Measurements from ENCODE around the gene PHF21A. TPM values are rescaled to one million over a fixed set of nuclear protein-coding genes. Genes with fewer than 3 reads are reported as not detected.
A peak's percentile ranks its signal among the peaks of the same experiment; 100 is the strongest.

Gene PHF21A
- 10 to 100 TPM; 10.5 to 40.2 (median 28.6) TPM for total RNA-seq

DNA sequence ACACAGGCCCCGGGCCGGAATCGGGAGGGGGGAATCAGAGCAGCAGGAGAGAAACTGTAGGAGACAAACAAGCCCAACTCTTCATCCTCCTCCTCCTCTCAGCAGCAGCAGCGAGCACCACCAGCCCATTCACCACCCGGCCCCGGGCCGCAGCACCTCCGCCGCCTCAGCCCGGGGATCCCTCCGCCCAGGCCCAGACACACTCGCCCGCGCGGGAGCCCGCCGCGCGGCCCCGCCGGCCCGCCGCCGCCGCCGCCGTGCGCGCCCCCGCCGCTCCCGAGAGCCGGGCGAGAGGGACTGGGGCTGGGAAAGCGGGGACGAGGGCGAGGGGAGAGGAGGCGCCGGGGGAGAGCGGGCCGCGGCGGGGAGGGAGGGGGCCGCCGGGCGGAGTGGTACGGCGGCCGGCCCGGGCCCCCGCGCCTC is at the start of gene PHF21A:
Gene PHF21A, minus strand, starts transcription at position 154 of the 423 bp plus-strand sequence. CDS start 37,235 bp downstream, outside the sequence.
- ATAC-seq (replicated peaks in 6 of 8): peak; percentile 64 to 78 (median 70)
- H3K4me1 ChIP-seq (replicated peaks in 1 of 2): peaks cover 3 to 21% of the 10 kb centered on the region in 2 donors
- WGBS, 10 experiments: no CpG with 5 or more reads among the region's 52 CpGs
- H3K4me3 ChIP-seq: peak within 1 kb of the TSS; percentile 59 to 69 (median 63)
- peak within 1 kb of the TSS; percentile 95 for H3K27ac ChIP-seq
- in situ Hi-C loops (cut with MboI; ENCODE audit: low pct_unique_long_range_greater_than_20kb in 2 of 9, low sequenced_read_pairs in 9 of 9, unreplicated experiment in 9 of 9): no loop called here

- Histone ChIP-seq H3K4me3 (no peak overlapping the region), H3K27ac (no peak overlapping the region), H3K4me1 (replicated peaks in 1 of 2) (no peaks in the 10 kb centered on the region)
- in situ Hi-C loops (cut with MboI; ENCODE audit: low pct_unique_long_range_greater_than_20kb in 2 of 9, low sequenced_read_pairs in 9 of 9, unreplicated experiment in 9 of 9): no loop called here
- ATAC-seq (replicated peaks in 6 of 8): no peak
Observed at GRCh38 chr11:46170797-46171196, 49.5 kb upstream of the PHF21A start.

DNA sequence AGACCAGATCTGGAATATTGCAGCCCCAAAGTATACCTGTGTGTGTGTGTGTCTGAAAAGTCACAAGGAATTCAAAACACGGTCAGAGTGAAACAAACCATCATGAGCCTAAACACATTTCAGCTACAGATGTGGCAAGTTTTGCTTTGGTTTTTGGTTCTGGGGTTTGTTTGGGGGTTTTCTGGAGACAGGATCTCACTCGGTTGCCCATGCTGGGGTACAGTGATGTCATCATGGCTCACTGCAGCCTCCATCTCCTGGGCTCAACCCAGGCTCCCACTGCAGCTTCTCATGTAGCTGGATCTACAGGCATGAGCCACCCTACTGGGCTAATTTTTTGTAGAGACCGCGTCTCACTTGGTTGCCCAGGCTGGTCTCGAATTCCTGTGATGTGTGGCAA is 41.4 kb upstream of the PHF21A start:
- WGBS, 10 experiments: 58 to 100% (median 80%) methylated on average over 1 to 5 of the region's 5 CpGs; no CpG with 5 or more reads in 1 of the 10 experiments
- in situ Hi-C loops (cut with MboI; ENCODE audit: low pct_unique_long_range_greater_than_20kb in 2 of 9, low sequenced_read_pairs in 9 of 9, unreplicated experiment in 9 of 9): no loop called here
- no peak overlapping the region for H3K27ac ChIP-seq
- H3K4me1 ChIP-seq (replicated peaks in 1 of 2): no peaks in the 10 kb centered on the region
- ATAC-seq (replicated peaks in 6 of 8): no peak
- no peak overlapping the region for H3K4me3 ChIP-seq

DNA sequence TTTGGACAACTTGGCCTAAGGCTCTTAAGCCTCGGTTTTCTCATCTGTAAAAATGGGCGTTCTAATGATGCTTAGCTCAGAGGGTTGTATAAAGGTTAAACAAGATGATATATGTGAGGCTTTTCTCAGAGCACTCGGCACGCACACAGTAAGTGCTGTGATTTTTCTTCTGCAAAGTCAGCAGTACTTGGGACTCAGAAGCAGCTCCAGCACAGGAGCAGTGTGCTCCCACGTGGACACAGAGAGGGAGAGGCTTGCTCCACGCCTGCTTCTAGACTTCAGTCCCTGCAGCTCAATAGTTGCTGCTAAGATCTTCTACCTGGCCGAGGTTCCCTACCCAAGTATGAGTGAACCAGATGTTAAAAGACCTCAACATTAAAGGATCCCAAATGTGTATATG is 39.9 kb upstream of the PHF21A start:
- no peak overlapping the region for H3K4me3 ChIP-seq
- in situ Hi-C loops (cut with MboI; ENCODE audit: low pct_unique_long_range_greater_than_20kb in 2 of 9, low sequenced_read_pairs in 9 of 9, unreplicated experiment in 9 of 9): no loop called here
- H3K4me1 ChIP-seq (replicated peaks in 1 of 2): no peaks in the 10 kb centered on the region
- no peak overlapping the region for H3K27ac ChIP-seq
- no peak for ATAC-seq (replicated peaks in 6 of 8)
- 30 to 100% (median 80%) methylated on average over 1 to 7 of the region's 7 CpGs; no CpG with 5 or more reads in 1 of the 10 experiments for WGBS, 10 experiments

GRCh38 chr11:46160100-46160499 is 38.8 kb upstream of the PHF21A start:
- peak in 1 of 8 experiments; percentile 48 for ATAC-seq (replicated peaks in 6 of 8)
- in situ Hi-C loops (cut with MboI; ENCODE audit: low pct_unique_long_range_greater_than_20kb in 2 of 9, low sequenced_read_pairs in 9 of 9, unreplicated experiment in 9 of 9): no loop called here
- Histone ChIP-seq H3K27ac (no peak overlapping the region), H3K4me3 (no peak overlapping the region), H3K4me1 (replicated peaks in 1 of 2) (no peaks in the 10 kb centered on the region)
- WGBS, 10 experiments: 42 to 100% (median 66%) methylated on average over 1 to 2 of the region's 3 CpGs; no CpG with 5 or more reads in 4 of the 10 experiments

DNA sequence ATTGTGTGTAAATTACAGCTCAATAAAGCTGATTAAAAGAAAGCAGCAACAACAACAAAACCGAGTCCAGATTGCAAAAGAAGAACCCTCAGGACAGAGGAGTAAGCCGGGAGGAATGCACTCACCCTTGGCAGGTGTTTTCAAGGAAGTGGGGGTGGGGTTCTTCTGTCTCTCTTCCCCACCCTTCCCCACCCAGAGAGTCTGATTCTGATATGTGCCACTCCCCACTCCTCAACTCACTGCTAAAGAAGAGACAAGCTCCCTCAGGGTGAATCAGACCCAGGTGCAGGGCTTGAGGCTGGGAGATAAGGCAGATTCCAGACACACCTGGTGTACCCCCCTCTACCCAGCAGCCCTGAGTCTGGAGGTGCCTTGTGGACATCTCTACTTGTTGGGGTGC is 38.4 kb upstream of the PHF21A start:
- peak in 1 of 8 experiments; percentile 70 for ATAC-seq (replicated peaks in 6 of 8)
- H3K4me1 ChIP-seq (replicated peaks in 1 of 2): no peaks in the 10 kb centered on the region
- no peak overlapping the region for H3K4me3 ChIP-seq
- no peak overlapping the region for H3K27ac ChIP-seq
- 13 to 70% (median 40%) methylated on average over 1 to 2 of the region's 2 CpGs; no CpG with 5 or more reads in 3 of the 10 experiments for WGBS, 10 experiments
- in situ Hi-C loops (cut with MboI; ENCODE audit: low pct_unique_long_range_greater_than_20kb in 2 of 9, low sequenced_read_pairs in 9 of 9, unreplicated experiment in 9 of 9): no loop called here

GRCh38 chr11:46149826-46150225 is 28.6 kb upstream of the PHF21A start:
- Histone ChIP-seq H3K27ac (no peak overlapping the region), H3K4me1 (replicated peaks in 1 of 2) (no peaks in the 10 kb centered on the region), H3K4me3 (no peak overlapping the region)
- ATAC-seq (replicated peaks in 6 of 8): no peak
- 60 to 81% (median 72%) methylated on average over 2 to 4 of the region's 4 CpGs; no CpG with 5 or more reads in 6 of the 10 experiments for WGBS, 10 experiments
- in situ Hi-C loops (cut with MboI; ENCODE audit: low pct_unique_long_range_greater_than_20kb in 2 of 9, low sequenced_read_pairs in 9 of 9, unreplicated experiment in 9 of 9): loop anchor here in 1 of 9 experiments (25.0 kb wide), 1 partner anchor 87 kb away; no protein-coding TSS in a partner anchor

DNA sequence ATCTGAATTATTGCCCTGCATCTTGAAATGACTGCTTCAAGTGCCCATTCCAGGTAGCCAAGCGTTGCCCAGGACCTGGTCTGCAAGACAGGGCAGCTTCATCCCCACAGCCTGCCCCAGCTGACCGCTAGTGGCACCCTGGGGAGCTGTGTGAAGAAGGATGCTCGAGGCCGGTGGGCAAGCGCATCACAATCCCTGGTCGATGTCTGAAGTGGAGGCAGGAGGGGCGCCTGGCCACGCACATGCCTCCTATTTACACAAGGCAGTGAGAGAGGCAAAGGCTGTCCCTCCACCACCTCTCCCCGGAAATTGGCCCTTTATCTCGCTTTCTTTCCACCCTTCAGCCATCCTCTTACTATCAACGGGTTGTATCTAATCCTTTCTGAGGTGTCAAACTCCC is 28.1 kb upstream of the PHF21A start:
- 43 to 67% (median 47%) methylated on average over 1 to 9 of the region's 11 CpGs; no CpG with 5 or more reads in 5 of the 10 experiments for WGBS, 10 experiments
- in situ Hi-C loops (cut with MboI; ENCODE audit: low pct_unique_long_range_greater_than_20kb in 2 of 9, low sequenced_read_pairs in 9 of 9, unreplicated experiment in 9 of 9): loop anchor here in 1 of 9 experiments (25.0 kb wide), 1 partner anchor 88 kb away; no protein-coding TSS in a partner anchor

GRCh38 chr11:46144741-46145140 is 23.5 kb upstream of the PHF21A start:
- no peaks in the 10 kb centered on the region for H3K4me1 ChIP-seq (replicated peaks in 1 of 2)
- 16 to 88% (median 62%) methylated on average over 2 to 8 of the region's 8 CpGs; no CpG with 5 or more reads in 4 of the 10 experiments for WGBS, 10 experiments
- no peak overlapping the region for H3K4me3 ChIP-seq
- in situ Hi-C loops (cut with MboI; ENCODE audit: low pct_unique_long_range_greater_than_20kb in 2 of 9, low sequenced_read_pairs in 9 of 9, unreplicated experiment in 9 of 9): loop anchor here in 1 of 9 experiments (25.0 kb wide), 1 partner anchor 93 kb away; no protein-coding TSS in a partner anchor
- no peak for ATAC-seq (replicated peaks in 6 of 8)
- no peak overlapping the region for H3K27ac ChIP-seq

More for the DNA sequence above, 28.1 kb upstream of the PHF21A start:
- no peak for ATAC-seq (replicated peaks in 6 of 8)
- no peaks in the 10 kb centered on the region for H3K4me1 ChIP-seq (replicated peaks in 1 of 2)
- H3K4me3 ChIP-seq: no peak overlapping the region
- H3K27ac ChIP-seq: no peak overlapping the region

DNA sequence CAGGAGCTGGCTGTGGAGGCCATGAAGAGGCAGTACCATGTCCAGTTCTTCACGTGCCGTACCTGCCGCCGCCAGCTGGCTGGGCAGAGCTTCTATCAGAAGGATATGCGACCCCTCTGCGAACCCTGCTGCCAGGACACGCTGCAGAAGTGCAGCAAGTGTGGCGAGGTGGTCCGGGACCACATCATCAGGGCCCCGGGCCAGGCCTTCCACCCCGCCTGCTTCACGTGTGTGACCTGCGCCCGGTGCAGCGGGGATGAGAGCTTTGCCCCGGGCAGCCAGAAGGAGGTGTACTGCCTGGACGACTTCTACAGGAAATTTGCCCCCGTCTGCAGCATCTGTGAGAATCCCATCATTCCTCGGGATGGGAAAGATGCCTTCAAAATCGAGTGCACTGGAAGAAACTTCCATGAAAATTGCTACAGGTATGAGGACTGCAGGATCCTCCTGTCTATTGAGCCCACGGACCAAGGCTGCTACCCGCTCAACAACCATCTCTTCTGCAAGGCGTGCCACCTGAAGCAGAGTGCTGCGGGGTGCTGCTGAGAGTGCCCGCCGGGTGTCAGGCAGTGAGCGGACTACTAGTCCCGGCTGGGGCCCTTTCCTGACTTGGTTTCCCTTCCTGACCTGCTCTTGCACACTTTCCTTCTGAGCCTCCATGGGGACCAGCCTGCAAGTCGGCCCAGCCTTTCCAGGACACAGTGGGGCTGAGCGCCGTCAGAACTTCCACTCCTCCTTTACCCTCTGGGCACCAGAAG is 22.0 kb upstream of the PHF21A start:
- H3K4me3 ChIP-seq: no peak overlapping the region
- WGBS, 10 experiments: 85 to 100% (median 91%) methylated on average over 2 to 11 of the region's 31 CpGs; no CpG with 5 or more reads in 5 of the 10 experiments
- no peak for ATAC-seq (replicated peaks in 6 of 8)
- H3K4me1 ChIP-seq (replicated peaks in 1 of 2): no peaks in the 10 kb centered on the region
- in situ Hi-C loops (cut with MboI; ENCODE audit: low pct_unique_long_range_greater_than_20kb in 2 of 9, low sequenced_read_pairs in 9 of 9, unreplicated experiment in 9 of 9): loop anchor here in 1 of 9 experiments (25.0 kb wide), 1 partner anchor 94 kb away; no protein-coding TSS in a partner anchor
- H3K27ac ChIP-seq: no peak overlapping the region

GRCh38 chr11:46142561-46142960 is 21.3 kb upstream of the PHF21A start:
- in situ Hi-C loops (cut with MboI; ENCODE audit: low pct_unique_long_range_greater_than_20kb in 2 of 9, low sequenced_read_pairs in 9 of 9, unreplicated experiment in 9 of 9): loop anchor here in 1 of 9 experiments (25.0 kb wide), 1 partner anchor 95 kb away; no protein-coding TSS in a partner anchor
- ATAC-seq (replicated peaks in 6 of 8): no peak
- Histone ChIP-seq H3K27ac (no peak overlapping the region), H3K4me3 (no peak overlapping the region), H3K4me1 (replicated peaks in 1 of 2) (no peaks in the 10 kb centered on the region)
- 73 to 87% (median 84%) methylated on average over 3 to 6 of the region's 17 CpGs; no CpG with 5 or more reads in 7 of the 10 experiments for WGBS, 10 experiments

GRCh38 chr11:46141597-46141996 is 20.3 kb upstream of the PHF21A start:
- no peak for ATAC-seq (replicated peaks in 6 of 8)
- in situ Hi-C loops (cut with MboI; ENCODE audit: low pct_unique_long_range_greater_than_20kb in 2 of 9, low sequenced_read_pairs in 9 of 9, unreplicated experiment in 9 of 9): loop anchor here in 1 of 9 experiments (25.0 kb wide), 1 partner anchor 96 kb away; no protein-coding TSS in a partner anchor
- WGBS, 10 experiments: 57 to 100% (median 100%) methylated on average over 1 to 2 of the region's 3 CpGs; no CpG with 5 or more reads in 4 of the 10 experiments

DNA sequence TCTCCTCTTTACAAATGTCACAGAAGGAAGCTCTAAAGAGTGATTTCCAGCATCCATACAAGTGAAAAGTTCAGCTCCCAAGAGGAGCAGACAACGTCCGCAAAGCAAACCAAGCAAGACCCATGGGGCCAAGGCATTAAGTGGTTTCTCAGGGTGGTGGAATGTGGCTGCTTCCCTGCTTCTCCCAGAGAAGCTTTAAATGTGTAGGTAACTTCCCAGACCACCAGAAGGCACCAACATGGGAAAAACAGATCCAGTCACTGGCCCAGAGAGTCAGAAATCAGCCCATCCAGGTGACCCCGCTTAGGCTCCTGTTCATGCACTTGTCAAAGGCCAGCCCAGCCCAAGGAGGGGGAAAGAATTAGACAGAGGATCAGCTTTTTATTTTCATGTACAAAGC is 13.3 kb upstream of the PHF21A start:
- Histone ChIP-seq H3K4me1 (replicated peaks in 1 of 2) (no peaks in the 10 kb centered on the region), H3K27ac (no peak overlapping the region), H3K4me3 (no peak overlapping the region)
- in situ Hi-C loops (cut with MboI; ENCODE audit: low pct_unique_long_range_greater_than_20kb in 2 of 9, low sequenced_read_pairs in 9 of 9, unreplicated experiment in 9 of 9): loop anchor here in 1 of 9 experiments (25.0 kb wide), 1 partner anchor 103 kb away; no protein-coding TSS in a partner anchor
- peak in 1 of 8 experiments; percentile 19 for ATAC-seq (replicated peaks in 6 of 8)
- WGBS, 10 experiments: 57 to 93% (median 77%) methylated on average over 2 to 3 of the region's 3 CpGs; no CpG with 5 or more reads in 4 of the 10 experiments

More at GRCh38 chr11:46141597-46141996, 20.3 kb upstream of the PHF21A start:
- Histone ChIP-seq H3K4me1 (replicated peaks in 1 of 2) (no peaks in the 10 kb centered on the region), H3K4me3 (no peak overlapping the region), H3K27ac (no peak overlapping the region)

Measured in motor neuron (in vitro differentiated cells).